Measurements from ENCODE around the gene SLC13A2. TPM values are rescaled to one million over a fixed set of nuclear protein-coding genes. Genes with fewer than 3 reads are reported as not detected.
"Not testable (repeated sequence)": the region's sequence is repeated elsewhere in the genome, so short reads cannot be mapped to it uniquely, and the experiment has no call there.

Gene SLC13A2
- total RNA-seq, 1 experiment from 2014 or later: not detected

- Histone ChIP-seq H3K36me3 (ENCODE audit: insufficient read depth, low read length, poor library complexity, severe bottlenecking) (no peaks in the 10 kb centered on the region), H3K4me1 (ENCODE audit: insufficient read depth, low read length, poor library complexity, severe bottlenecking) (no peaks in the 10 kb centered on the region), H3K4me3 (ENCODE audit: low read depth, low read length, poor library complexity, severe bottlenecking) (no peak overlapping the region), H3K27ac (ENCODE audit: low read depth, low read length, poor library complexity, severe bottlenecking) (no peak overlapping the region), H3K9me3 (ENCODE audit: low read depth, low read length, poor library complexity, severe bottlenecking) (no peaks in the 10 kb centered on the region), H3K27me3 (replicated peaks; ENCODE audit: insufficient read depth, low read depth, low read length, poor library complexity) (peaks cover 9% of the 10 kb centered on the region)
- ChIA-PET POLR2A (ENCODE audit: low non-redundant PET) (no interaction called here), CTCF (no interaction called here)
- intact Hi-C loops (cut with micrococcal nuclease; ENCODE audit: unreplicated experiment): no loop called here
- peak; percentile 32 for DNase-seq (ENCODE audit: low spot score)
- TF ChIP-seq EZH2 (IDR thresholded peaks at IDR 0.05; ENCODE audit: borderline replicate concordance, low read depth, low read length, poor library complexity, severe bottlenecking) (no peak), CTCF (conservative IDR thresholded peaks at IDR 0.05; ENCODE audit: low read depth, low read length) (no peak)
- no TSS peak for BruUV-seq (replicated peaks)
Measured at GRCh38 chr17:28427371-28427770, 46.1 kb upstream of the SLC13A2 start.

- H3K9me3 ChIP-seq (ENCODE audit: low read depth, low read length, poor library complexity, severe bottlenecking); H3K36me3 ChIP-seq (ENCODE audit: insufficient read depth, low read length, poor library complexity, severe bottlenecking); H3K4me1 ChIP-seq (ENCODE audit: insufficient read depth, low read length, poor library complexity, severe bottlenecking); DNase-seq (ENCODE audit: low spot score); POLR2A ChIA-PET (ENCODE audit: low non-redundant PET); CTCF ChIA-PET; H3K27me3 ChIP-seq (replicated peaks; ENCODE audit: insufficient read depth, low read depth, low read length, poor library complexity); intact Hi-C loops (cut with micrococcal nuclease; ENCODE audit: unreplicated experiment); H3K4me3 ChIP-seq (ENCODE audit: low read depth, low read length, poor library complexity, severe bottlenecking); BruUV-seq (replicated peaks); H3K27ac ChIP-seq (ENCODE audit: low read depth, low read length, poor library complexity, severe bottlenecking): not testable (repeated sequence)
Measured at GRCh38 chr17:28427982-28428381, 45.5 kb upstream of the SLC13A2 start.

GRCh38 chr17:28433721-28434120, 39.7 kb upstream of the SLC13A2 start:
- TF ChIP-seq EZH2 (IDR thresholded peaks at IDR 0.05; ENCODE audit: borderline replicate concordance, low read depth, low read length, poor library complexity, severe bottlenecking): no peak
- no peak for TF ChIP-seq CTCF (conservative IDR thresholded peaks at IDR 0.05; ENCODE audit: low read depth, low read length)
- Histone ChIP-seq H3K4me1 (ENCODE audit: insufficient read depth, low read length, poor library complexity, severe bottlenecking) (no peaks in the 10 kb centered on the region), H3K4me3 (ENCODE audit: low read depth, low read length, poor library complexity, severe bottlenecking) (no peak overlapping the region), H3K9me3 (ENCODE audit: low read depth, low read length, poor library complexity, severe bottlenecking) (no peaks in the 10 kb centered on the region), H3K27ac (ENCODE audit: low read depth, low read length, poor library complexity, severe bottlenecking) (no peak overlapping the region), H3K27me3 (replicated peaks; ENCODE audit: insufficient read depth, low read depth, low read length, poor library complexity) (peaks cover 9% of the 10 kb centered on the region), H3K36me3 (ENCODE audit: insufficient read depth, low read length, poor library complexity, severe bottlenecking) (no peaks in the 10 kb centered on the region)
- ChIA-PET CTCF (no interaction called here), POLR2A (ENCODE audit: low non-redundant PET) (no interaction called here)
- intact Hi-C loops (cut with micrococcal nuclease; ENCODE audit: unreplicated experiment): no loop called here
- DNase-seq (ENCODE audit: low spot score): no peak
- no TSS peak for BruUV-seq (replicated peaks)

GRCh38 chr17:28434326-28434725, 39.1 kb upstream of the SLC13A2 start:
- POLR2A ChIA-PET (ENCODE audit: low non-redundant PET): not testable (repeated sequence)

More at GRCh38 chr17:28434326-28434725, 39.1 kb upstream of the SLC13A2 start:
- DNase-seq (ENCODE audit: low spot score); H3K27me3 ChIP-seq (replicated peaks; ENCODE audit: insufficient read depth, low read depth, low read length, poor library complexity); H3K4me1 ChIP-seq (ENCODE audit: insufficient read depth, low read length, poor library complexity, severe bottlenecking); H3K9me3 ChIP-seq (ENCODE audit: low read depth, low read length, poor library complexity, severe bottlenecking); H3K27ac ChIP-seq (ENCODE audit: low read depth, low read length, poor library complexity, severe bottlenecking); CTCF ChIA-PET; intact Hi-C loops (cut with micrococcal nuclease; ENCODE audit: unreplicated experiment); H3K36me3 ChIP-seq (ENCODE audit: insufficient read depth, low read length, poor library complexity, severe bottlenecking); H3K4me3 ChIP-seq (ENCODE audit: low read depth, low read length, poor library complexity, severe bottlenecking); BruUV-seq (replicated peaks): not testable (repeated sequence)

All from A673 (cell line).